HCT116 (cell line): ENCODE results near the gene EIF3I. TPM values are rescaled to one million over a fixed set of nuclear protein-coding genes. Genes with fewer than 3 reads are reported as not detected.

Experiments
- ATAC-seq: fragments of 200-7000 bp; cut with Tn5 transposase; 2 replicates; pipeline ENCODE4 v1.9.1; 2020; ENCODE audit warnings: mild to moderate bottlenecking, moderate library complexity
- BruUV-seq: library from RNA; stranded (reverse); fragments of 400-500 nt; replicated peaks from 2 replicates; lab custom pipeline; 2021; lab: Mats Ljungman, UMichigan
- CTCF ChIA-PET: fragments of 300-600 bp; sonication (Branson Sonifier 250); formaldehyde crosslinking; loops from one replicate; lab custom pipeline; 2021; ENCODE audit warnings: antibody characterized with exemption; lab: Charles Lee
- POLR2A ChIA-PET: fragments of 300-600, 350-600 bp; sonication (Branson Sonifier 250); formaldehyde crosslinking; loops from one replicate; lab custom pipeline; 2021; ENCODE audit warnings: antibody characterized with exemption; lab: Charles Lee
- RAD21 ChIA-PET, 2 experiments: fragments of 300-600 bp; sonication (Branson Sonifier 250); formaldehyde crosslinking; loops; one replicate each; lab custom pipeline; 2023; ENCODE audit warnings: low total read pairs in 2 of 2; ENCODE audit not compliant: uncharacterized antibody in 2 of 2, unreplicated experiment in 2 of 2, low non-redundant PET in 1 of 2; lab: Charles Lee
- DNase-seq: peaks from one replicate; pipeline ENCODE4 v3.0.0-alpha.2; 2010; ENCODE audit warnings: low read depth, low spot score
- H2AFZ ChIP-seq: fragments of 200-600 bp; shearing (Covaris generic), sonication (generic); 2 replicates; pipeline ENCODE4 v1.6.1; 2017; ENCODE audit warnings: low read depth, mixed run types, mixed read lengths, antibody characterized with exemption, low read length; ENCODE audit not compliant: poor library complexity, severe bottlenecking
- H3K27ac ChIP-seq: 2 replicates; pipeline ENCODE4 v1.5.1; 2012; ENCODE audit warnings: low read depth, low read length
- H3K27me3 ChIP-seq: fragments of 200-600 bp; sonication (generic); 2 replicates; pipeline ENCODE4 v1.6.1; 2016; ENCODE audit warnings: mixed run types, low read length, mixed read lengths; ENCODE audit not compliant: insufficient read depth
- H3K36me3 ChIP-seq, 2 experiments: fragments of 200-500 bp in 1 of 2; fragments of 200-600 bp in 1 of 2; sonication (Bioruptor generic) in 1 of 2; sonication (generic) in 1 of 2; 2 replicates each; pipeline versions ENCODE4 v1.5.1 to v1.6.1; 2014 to 2016; ENCODE audit warnings: low read length in 2 of 2, inconsistent platforms in 1 of 2, mixed read lengths in 1 of 2, mixed run types in 1 of 2; ENCODE audit not compliant: insufficient read depth in 2 of 2, control insufficient read depth in 1 of 2
- H3K4me1 ChIP-seq, 2 experiments: fragments of 200-600 bp in 1 of 2; sonication (generic) in 1 of 2; 2 replicates each; pipeline versions ENCODE4 v1.5.1 to v1.6.1; 2012 to 2017; ENCODE audit warnings: low read length in 2 of 2, inconsistent platforms in 1 of 2, mild to moderate bottlenecking in 1 of 2, mixed read lengths in 1 of 2, mixed run types in 1 of 2, moderate library complexity in 1 of 2; ENCODE audit not compliant: insufficient read depth in 2 of 2, control insufficient read depth in 1 of 2
- H3K4me2 ChIP-seq: fragments of 200-600 bp; sonication (generic); 2 replicates; pipeline ENCODE4 v1.6.1; 2017; ENCODE audit warnings: mixed run types, low read length, mixed read lengths
- H3K4me3 ChIP-seq, 2 experiments: fragments of 200-600 bp in 1 of 2; sonication (generic) in 1 of 2; replicated peaks in 1 of 2; 2 replicates each; pipeline ENCODE4 v1.5.1; 2011 to 2016; ENCODE audit warnings: low read length in 2 of 2, control low read depth in 1 of 2, low read depth in 1 of 2, mild to moderate bottlenecking in 1 of 2, mixed read lengths in 1 of 2, mixed run types in 1 of 2
- H3K79me2 ChIP-seq: fragments of 200-600 bp; sonication (generic); 2 replicates; pipeline ENCODE4 v1.6.1; 2017; ENCODE audit warnings: mild to moderate bottlenecking, mixed run types, low read length, moderate library complexity, mixed read lengths; ENCODE audit not compliant: insufficient read depth
- H3K9ac ChIP-seq: fragments of 200-600 bp; sonication (generic); 2 replicates; pipeline ENCODE4 v1.6.1; 2016; ENCODE audit warnings: low read length, mixed read lengths
- H3K9me2 ChIP-seq: fragments of 200-600 bp; sonication (generic), shearing (Covaris generic); 2 replicates; pipeline ENCODE4 v1.6.1; 2017; ENCODE audit warnings: mixed run types, mild to moderate bottlenecking, moderate library complexity; ENCODE audit not compliant: insufficient read depth
- H3K9me3 ChIP-seq, 2 experiments: fragments of 200-500 bp in 1 of 2; fragments of 200-600 bp in 1 of 2; sonication (Bioruptor generic) in 1 of 2; sonication (generic) in 1 of 2; 2 replicates each; pipeline ENCODE4 v1.6.1; 2014 to 2017; ENCODE audit warnings: low read length in 2 of 2, mixed read lengths in 2 of 2, inconsistent platforms in 1 of 2, low read depth in 1 of 2, mild to moderate bottlenecking in 1 of 2, mixed run types in 1 of 2, moderate library complexity in 1 of 2; ENCODE audit not compliant: control insufficient read depth in 1 of 2, insufficient read depth in 1 of 2
- H4K20me1 ChIP-seq: fragments of 200-600 bp; sonication (generic), shearing (Covaris generic); 2 replicates; pipeline ENCODE4 v1.6.1; 2017; ENCODE audit warnings: mixed run types, mild to moderate bottlenecking, moderate library complexity; ENCODE audit not compliant: insufficient read depth
- ATF3 ChIP-seq: IDR thresholded peaks from 2 replicates; pipeline ENCODE4 v1.6.1; 2012
- CBX3 ChIP-seq: IDR thresholded peaks from 2 replicates; pipeline ENCODE4 v1.6.1; 2012; ENCODE audit warnings: low read depth
- CEBPB ChIP-seq: IDR thresholded peaks from 2 replicates; pipeline ENCODE4 v1.6.1; 2012; ENCODE audit warnings: low read depth
- CTCF ChIP-seq, 3 experiments: fragments of 200-600 bp in 1 of 3; sonication (generic) in 1 of 3; IDR thresholded peaks in 2 of 3; conservative IDR thresholded peaks in 1 of 3; 2 replicates each; pipeline ENCODE4 v1.5.1; 2012 to 2017; ENCODE audit warnings: low read depth in 2 of 3, low read length in 2 of 3, antibody characterized with exemption in 1 of 3, borderline replicate concordance in 1 of 3, control low read depth in 1 of 3, mild to moderate bottlenecking in 1 of 3, mixed read lengths in 1 of 3, mixed run types in 1 of 3, moderate library complexity in 1 of 3; ENCODE audit not compliant: insufficient read depth in 1 of 3
- EGR1 ChIP-seq: IDR thresholded peaks from 2 replicates; pipeline ENCODE4 v1.6.1; 2012; ENCODE audit warnings: low read depth
- ELF1 ChIP-seq: IDR thresholded peaks from 2 replicates; pipeline ENCODE4 v1.6.1; 2012; ENCODE audit warnings: low read depth, borderline replicate concordance
- EZH2 ChIP-seq: fragments of 200-600 bp; sonication (generic); IDR thresholded peaks from 2 replicates; pipeline ENCODE4 v1.6.1; 2017; ENCODE audit warnings: antibody characterized with exemption, mixed run types
- EZH2phosphoT487 ChIP-seq: fragments of 200-600 bp; IDR thresholded peaks from 2 replicates; pipeline ENCODE4 v1.6.1; 2018; ENCODE audit warnings: antibody characterized with exemption, borderline replicate concordance
- JUND ChIP-seq: IDR thresholded peaks from 2 replicates; pipeline ENCODE4 v1.6.1; 2012
- MAX ChIP-seq: IDR thresholded peaks from 2 replicates; pipeline ENCODE4 v1.6.1; 2012
- POLR2A ChIP-seq: IDR thresholded peaks from 2 replicates; pipeline ENCODE4 v1.7.0; 2011; ENCODE audit warnings: borderline replicate concordance; ENCODE audit not compliant: insufficient read depth, insufficient read length; ENCODE audit errors: extremely low read depth
- POLR2AphosphoS5 ChIP-seq: IDR thresholded peaks from 2 replicates; pipeline ENCODE4 v1.6.1; 2011; ENCODE audit warnings: mild to moderate bottlenecking, low read depth, low read length, moderate library complexity
- RAD21 ChIP-seq: IDR thresholded peaks from 2 replicates; pipeline ENCODE4 v1.6.1; 2012; ENCODE audit warnings: low read depth, mild to moderate bottlenecking
- SIN3A ChIP-seq: IDR thresholded peaks from 2 replicates; pipeline ENCODE4 v1.6.1; 2012; ENCODE audit warnings: low read depth
- SP1 ChIP-seq: IDR thresholded peaks from 2 replicates; pipeline ENCODE4 v1.6.1; 2012; ENCODE audit warnings: low read depth
- SRF ChIP-seq: IDR thresholded peaks from 2 replicates; pipeline ENCODE4 v1.6.1; 2012; ENCODE audit warnings: low read depth
- TCF7L2 ChIP-seq: IDR thresholded peaks from 2 replicates; pipeline ENCODE4 v1.7.0; 2011; ENCODE audit warnings: borderline replicate concordance, inconsistent platforms; ENCODE audit not compliant: insufficient read depth, insufficient read length; ENCODE audit errors: extremely low read depth
- YY1 ChIP-seq: IDR thresholded peaks from 2 replicates; pipeline ENCODE4 v1.6.1; 2011; ENCODE audit warnings: low read length, low read depth, moderate library complexity, mild to moderate bottlenecking; ENCODE audit not compliant: insufficient replicate concordance; ENCODE audit errors: extremely low read depth
- ZFX ChIP-seq: fragments of 450-650 bp; IDR thresholded peaks from 2 replicates; pipeline ENCODE4 v1.6.1; 2017
- ZNF274 ChIP-seq: fragments of 200-500 bp; sonication (Bioruptor generic); IDR thresholded peaks from 2 replicates; pipeline ENCODE4 v1.6.1; 2014; ENCODE audit warnings: mild to moderate bottlenecking, low read depth, low read length, inconsistent platforms
- intact Hi-C: fragments of 100-400 bp; cut with micrococcal nuclease; formaldehyde crosslinking; loops from 2 replicates; pipeline ENCODE4 v1.10.0; 2022
- total RNA-seq: library from RNA; stranded (reverse); gene quantifications from one replicate; pipeline ENCODE4 v1.2.1, GENCODE V29; 2021; ENCODE audit not compliant: unreplicated experiment

EIF3I gene
- total RNA-seq, 1 experiment from 2014 or later = 323 TPM

- H2AFZ ChIP-seq = no peak overlapping the region
- H3K36me3 ChIP-seq = peaks cover 63 to 78% of the 10 kb centered on the region in 2 experiments
- BruUV-seq = no TSS peak
- no peak for TF ChIP-seq CTCF (IDR thresholded peaks at IDR 0.05 in 2 of 3, conservative IDR thresholded peaks at IDR 0.05 in 1 of 3; ENCODE audit: borderline replicate concordance in 1 of 3, insufficient read depth in 1 of 3, low read depth in 2 of 3, low read length in 2 of 3)
- TF ChIP-seq YY1 = no peak
- no peak for TF ChIP-seq SRF
- no peak for TF ChIP-seq EGR1
- no peak for TF ChIP-seq POLR2AphosphoS5
- TF ChIP-seq CBX3 = no peak
- no peak for TF ChIP-seq RAD21
- TF ChIP-seq MAX = no peak
- TF ChIP-seq ELF1 = no peak
- no peak for TF ChIP-seq CEBPB
- no peak for TF ChIP-seq EZH2phosphoT487
- no peak for TF ChIP-seq EZH2
- no peak for TF ChIP-seq SP1
- TF ChIP-seq ATF3 = no peak
- TF ChIP-seq POLR2A = no peak
- TF ChIP-seq TCF7L2 = no peak
- no peak for TF ChIP-seq ZNF274
- TF ChIP-seq SIN3A = no peak
- TF ChIP-seq JUND = no peak
- TF ChIP-seq ZFX = no peak
- H3K4me1 ChIP-seq = peaks cover 0 to 7% of the 10 kb centered on the region in 2 experiments; a peak in 2 of 4 replicates
- intact Hi-C loops = no loop called here
- no peak overlapping the region for H3K27ac ChIP-seq
- CTCF ChIA-PET = no interaction called here
- RAD21 ChIA-PET = no interaction called here
- no peaks in the 10 kb centered on the region for H3K9me2 ChIP-seq
- POLR2A ChIA-PET = no interaction called here
- DNase-seq = no peak
- H3K9ac ChIP-seq = no peak overlapping the region
- ATAC-seq = no peak
- H3K79me2 ChIP-seq = peaks cover 77% of the 10 kb centered on the region
- no peak overlapping the region for H3K4me3 ChIP-seq
- H3K4me2 ChIP-seq = no peak overlapping the region
- H4K20me1 ChIP-seq = peaks cover 15% of the 10 kb centered on the region; the same call in 1 of the 2 replicates
- no peaks in the 10 kb centered on the region for H3K27me3 ChIP-seq
- H3K9me3 ChIP-seq = no peaks in the 10 kb centered on the region
These were observed 35.7 kb upstream of the EIF3I start for GRCh38 chr1:32186491-32186890.
